ENCODE results near the gene RPS25. TPM values are rescaled to one million over a fixed set of nuclear protein-coding genes. Genes with fewer than 3 reads are reported as not detected.

The RPS25 gene
- total RNA-seq, 1 experiment from 2014 or later = 1,450 TPM

- Histone ChIP-seq H4K5ac (ENCODE audit: insufficient read length, low read depth, low read length) (no peak overlapping the region), H3K56ac (ENCODE audit: insufficient read length, low read depth, low read length) (no peak overlapping the region), H3K23ac (ENCODE audit: insufficient read length, low read depth, low read length) (no peak overlapping the region), H2AFZ (ENCODE audit: low read length) (no peak overlapping the region), H4K8ac (replicated peaks; ENCODE audit: insufficient read length, low read depth, low read length) (no peak overlapping the region), H2BK120ac (ENCODE audit: low read depth, low read length, poor library complexity, severe bottlenecking) (no peak overlapping the region), H3K14ac (ENCODE audit: insufficient read depth, low read length) (no peak overlapping the region), H3T11ph (ENCODE audit: low read length) (no peak overlapping the region), H3K23me2 (ENCODE audit: insufficient read length, low read depth, low read length, poor library complexity, severe bottlenecking) (no peaks in the 10 kb centered on the region), H3K9me3 (ENCODE audit: control insufficient read depth, low read depth, low read length) (no peaks in the 10 kb centered on the region), H3K18ac (ENCODE audit: insufficient read length, low read depth, low read length) (no peak overlapping the region), H4K91ac (ENCODE audit: insufficient read length, low read depth, low read length) (no peak overlapping the region), H3K4ac (ENCODE audit: low read depth, low read length) (no peak overlapping the region), H2BK12ac (ENCODE audit: insufficient read length, low read depth, low read length) (no peak overlapping the region), H2BK20ac (ENCODE audit: low read depth, low read length, poor library complexity, severe bottlenecking) (no peak overlapping the region), H4K20me1 (ENCODE audit: control insufficient read depth, insufficient read depth, insufficient read length) (no peaks in the 10 kb centered on the region), H2BK5ac (ENCODE audit: insufficient read length, low read length) (no peak overlapping the region), H3K4me1 (ENCODE audit: insufficient read depth, low read length) (no peaks in the 10 kb centered on the region), H2AK5ac (ENCODE audit: insufficient read length, low read length) (no peak overlapping the region), H3K27me3 (ENCODE audit: insufficient read depth, low read length) (no peaks in the 10 kb centered on the region), H2BK15ac (ENCODE audit: low read depth, low read length) (no peak overlapping the region), H3K4me2 (ENCODE audit: insufficient read depth, insufficient read length, low read length) (no peak overlapping the region), H3K79me1 (ENCODE audit: insufficient read depth, low read depth, low read length, poor library complexity, severe bottlenecking) (peaks cover 2% of the 10 kb centered on the region), H3K79me2 (ENCODE audit: insufficient read depth, low read length) (no peaks in the 10 kb centered on the region), H3K9ac (ENCODE audit: extremely low read depth, insufficient read length, low read length) (no peak overlapping the region), H3K27ac (ENCODE audit: insufficient read length, low read depth, low read length) (no peak overlapping the region)
- no CpG with 5 or more reads among the region's 6 CpGs for WGBS (ENCODE audit: extremely low coverage, insufficient read length, low lambda C conversion rate)
- H3K4me3 Mint-ChIP-seq = no peak overlapping the region
- H3K36me3 Mint-ChIP-seq (ENCODE audit: insufficient read depth in 1 of 3, low read depth in 3 of 3) = peaks cover 54 to 92% (median 76%) of the 10 kb centered on the region in 3 experiments; a peak in 6 of 7 replicates
- no peaks in the 10 kb centered on the region for H3K27me3 Mint-ChIP-seq (ENCODE audit: low read depth)
- no peak for TF ChIP-seq CTCF (conservative IDR thresholded peaks at IDR 0.05)
- peaks cover 0 to 6% of the 10 kb centered on the region in 2 experiments; a peak in 2 of 4 replicates for H3K4me1 Mint-ChIP-seq
- DNase-seq = no peak
- no peaks in the 10 kb centered on the region for H3K9me3 Mint-ChIP-seq
- no peak overlapping the region; a peak in 1 of 7 replicates for H3K27ac Mint-ChIP-seq
Observed at GRCh38 chr11:119011476-119012053, 6.6 kb downstream of the RPS25 start.
